BE2C (cell line): ENCODE data around the gene ADGRL3.

Experiments
- DNase-seq: peaks from one replicate; pipeline ENCODE4 v3.0.0-alpha.2; 2020
- H3K27me3 ChIP-seq: fragments of 250-450 bp; sonication (Bioruptor Pico); 2 replicates; pipeline ENCODE4 v1.5.1; 2020; ENCODE audit warnings: mild to moderate bottlenecking
- H3K36me3 ChIP-seq: fragments of 250-450 bp; sonication (Bioruptor Pico); 2 replicates; pipeline ENCODE4 v1.5.1; 2020; ENCODE audit warnings: mild to moderate bottlenecking
- H3K4me1 ChIP-seq: fragments of 250-450 bp; sonication (Bioruptor Pico); 2 replicates; pipeline ENCODE4 v1.5.1; 2020
- H3K4me3 ChIP-seq: 2 replicates; pipeline ENCODE4 v1.5.1; 2011; ENCODE audit warnings: low read depth, low read length
- H3K9me3 ChIP-seq: fragments of 250-450 bp; sonication (Bioruptor Pico); 2 replicates; pipeline ENCODE4 v1.5.1; 2020
- TF ChIP-seq, protein P1 (sequence below): IDR thresholded peaks from 2 replicates; pipeline ENCODE4 v1.5.1; 2012; ENCODE audit warnings: mild to moderate bottlenecking, low read depth, low read length

Gene ADGRL3

DNA sequence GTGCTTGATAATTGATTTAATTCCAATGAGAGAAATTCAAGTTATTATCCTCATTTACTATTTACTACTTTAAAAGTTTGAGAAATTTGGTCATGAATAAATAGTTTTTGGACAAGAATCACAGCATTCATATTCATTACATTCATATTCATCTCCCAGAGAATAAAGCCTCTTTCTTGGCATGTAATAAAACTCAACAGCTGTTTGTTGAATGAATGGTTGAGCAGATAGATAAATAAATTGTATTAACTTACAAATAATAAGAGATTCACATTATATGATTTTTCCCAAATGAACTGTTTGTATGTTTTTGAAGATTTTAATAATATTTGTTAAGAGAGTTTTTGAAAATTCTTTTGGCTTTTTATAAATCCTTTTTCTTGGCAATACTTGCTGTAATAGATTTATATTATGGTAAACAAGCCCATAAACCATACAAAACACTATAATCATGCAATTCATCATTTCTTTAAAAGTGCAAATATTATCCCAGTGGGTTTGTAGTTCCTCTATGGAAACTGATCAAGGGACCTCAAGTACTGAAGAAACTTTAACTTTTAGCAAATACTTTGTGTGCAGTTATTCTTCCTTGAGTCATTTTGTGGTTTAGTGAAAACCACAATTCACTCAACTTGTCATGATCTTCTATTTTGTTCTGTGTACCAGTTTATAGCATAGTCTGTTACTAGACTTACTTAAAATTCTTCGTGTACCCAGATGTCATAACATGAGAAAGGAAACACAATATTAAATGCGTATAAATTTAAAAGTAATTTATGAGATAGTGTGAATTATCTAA, 371.8 kb downstream of the ADGRL3 start:
- TF ChIP-seq, protein P1, sequence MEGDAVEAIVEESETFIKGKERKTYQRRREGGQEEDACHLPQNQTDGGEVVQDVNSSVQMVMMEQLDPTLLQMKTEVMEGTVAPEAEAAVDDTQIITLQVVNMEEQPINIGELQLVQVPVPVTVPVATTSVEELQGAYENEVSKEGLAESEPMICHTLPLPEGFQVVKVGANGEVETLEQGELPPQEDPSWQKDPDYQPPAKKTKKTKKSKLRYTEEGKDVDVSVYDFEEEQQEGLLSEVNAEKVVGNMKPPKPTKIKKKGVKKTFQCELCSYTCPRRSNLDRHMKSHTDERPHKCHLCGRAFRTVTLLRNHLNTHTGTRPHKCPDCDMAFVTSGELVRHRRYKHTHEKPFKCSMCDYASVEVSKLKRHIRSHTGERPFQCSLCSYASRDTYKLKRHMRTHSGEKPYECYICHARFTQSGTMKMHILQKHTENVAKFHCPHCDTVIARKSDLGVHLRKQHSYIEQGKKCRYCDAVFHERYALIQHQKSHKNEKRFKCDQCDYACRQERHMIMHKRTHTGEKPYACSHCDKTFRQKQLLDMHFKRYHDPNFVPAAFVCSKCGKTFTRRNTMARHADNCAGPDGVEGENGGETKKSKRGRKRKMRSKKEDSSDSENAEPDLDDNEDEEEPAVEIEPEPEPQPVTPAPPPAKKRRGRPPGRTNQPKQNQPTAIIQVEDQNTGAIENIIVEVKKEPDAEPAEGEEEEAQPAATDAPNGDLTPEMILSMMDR = no peak
- H3K4me3 ChIP-seq = no peak overlapping the region
- no peaks in the 10 kb centered on the region for H3K4me1 ChIP-seq
- no peaks in the 10 kb centered on the region for H3K9me3 ChIP-seq
- H3K27me3 ChIP-seq = no peaks in the 10 kb centered on the region
- no peak for DNase-seq
- no peaks in the 10 kb centered on the region for H3K36me3 ChIP-seq

DNA sequence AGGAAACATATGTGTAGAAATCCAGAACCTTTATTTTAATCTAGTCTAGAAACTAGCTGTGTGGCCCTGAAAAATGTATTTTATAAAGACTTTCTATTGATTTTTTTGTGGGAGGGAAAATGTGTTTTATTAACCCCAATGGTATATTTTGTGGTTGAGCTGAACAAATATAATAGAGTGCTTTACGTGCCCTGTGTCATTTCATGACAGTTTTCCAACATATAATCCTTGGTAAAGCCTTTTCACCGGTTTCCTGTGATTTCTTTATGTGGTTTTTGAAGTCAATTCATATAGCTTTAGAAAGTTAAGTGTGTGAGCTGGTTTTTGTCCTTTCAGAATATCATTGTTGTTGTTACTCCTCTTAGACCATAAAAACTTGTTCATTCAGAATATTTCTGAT, 375.7 kb downstream of the ADGRL3 start:
- TF ChIP-seq, protein P1 = no peak
- no peak for DNase-seq
- Histone ChIP-seq H3K27me3 (no peaks in the 10 kb centered on the region), H3K4me3 (no peak overlapping the region), H3K9me3 (no peaks in the 10 kb centered on the region), H3K36me3 (no peaks in the 10 kb centered on the region), H3K4me1 (no peaks in the 10 kb centered on the region)

DNA sequence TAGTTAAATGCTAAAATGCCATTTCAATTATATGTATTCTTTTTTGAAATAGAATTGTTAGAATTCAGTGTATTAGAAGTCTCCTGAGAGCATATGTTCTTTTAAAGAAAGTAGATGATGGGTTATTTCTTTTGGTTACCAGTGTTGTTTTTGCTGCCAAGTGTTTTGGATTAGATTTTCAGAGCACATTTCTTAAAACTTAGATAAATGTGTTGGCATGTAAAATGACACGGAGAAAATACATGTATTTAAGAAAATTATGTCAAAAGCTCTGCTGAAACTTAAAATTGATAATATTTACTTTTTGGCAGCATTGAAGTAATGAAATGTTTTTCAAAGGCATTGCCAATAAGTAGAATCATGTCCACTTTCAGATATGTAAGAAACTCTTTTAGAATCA, 379.7 kb downstream of the ADGRL3 start:
- Histone ChIP-seq H3K4me1 (no peaks in the 10 kb centered on the region), H3K27me3 (no peaks in the 10 kb centered on the region), H3K4me3 (no peak overlapping the region), H3K36me3 (no peaks in the 10 kb centered on the region), H3K9me3 (no peaks in the 10 kb centered on the region)
- TF ChIP-seq, protein P1 = no peak
- DNase-seq = no peak

DNA sequence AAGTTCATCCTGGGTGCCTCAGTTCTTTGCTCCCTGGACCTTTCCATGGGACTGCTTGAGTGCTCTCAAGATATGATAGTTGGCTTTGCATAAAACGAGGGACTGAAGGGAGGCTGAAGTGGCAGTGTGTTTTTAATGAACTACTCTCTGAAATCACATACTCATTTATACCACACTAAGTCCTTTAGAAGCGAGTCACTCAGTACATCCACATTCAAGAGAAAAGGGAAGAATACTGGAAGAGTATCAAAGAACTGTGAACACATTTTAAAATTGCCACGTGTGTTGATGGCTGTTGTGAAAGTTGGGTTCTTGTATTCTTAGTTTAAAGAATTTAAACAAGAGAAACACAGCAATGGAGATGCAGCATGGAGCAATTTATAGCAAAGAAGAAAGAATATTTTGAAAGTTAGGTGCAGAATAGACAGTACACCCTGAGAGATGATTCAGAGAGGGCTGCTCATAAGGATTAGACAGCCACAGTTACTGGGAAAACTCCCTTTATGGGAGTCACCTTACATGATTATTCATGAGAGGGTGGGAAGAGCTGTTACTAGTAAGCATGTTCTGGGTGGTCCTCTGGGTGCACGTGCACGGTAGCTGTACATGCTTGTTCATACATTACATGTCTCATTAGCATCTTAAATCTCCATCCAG, 380.7 kb downstream of the ADGRL3 start:
- H3K9me3 ChIP-seq = no peaks in the 10 kb centered on the region
- H3K4me1 ChIP-seq = no peaks in the 10 kb centered on the region
- DNase-seq = no peak
- no peaks in the 10 kb centered on the region for H3K27me3 ChIP-seq
- H3K36me3 ChIP-seq = no peaks in the 10 kb centered on the region
- no peak overlapping the region for H3K4me3 ChIP-seq
- TF ChIP-seq, protein P1 = no peak

DNA sequence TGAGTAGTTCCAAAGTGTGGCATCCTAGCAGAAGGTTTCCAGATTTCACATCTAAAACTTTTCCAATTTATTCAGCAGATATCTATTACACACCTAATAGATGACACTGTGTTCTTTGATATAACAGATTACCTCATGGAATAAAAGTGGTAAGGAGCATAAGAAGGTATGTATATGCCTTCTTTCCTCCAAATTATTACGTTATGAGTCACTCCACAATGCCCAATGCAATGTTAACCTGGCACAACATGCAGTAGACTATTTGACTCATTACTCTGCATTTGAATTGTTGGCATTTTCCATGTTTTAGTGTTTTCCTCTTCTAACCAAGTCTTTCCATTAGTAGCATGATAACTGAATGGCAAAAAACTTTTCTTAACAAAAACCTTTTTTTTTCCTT, 383.6 kb downstream of the ADGRL3 start:
- no peak for DNase-seq
- TF ChIP-seq, protein P1 = no peak
- no peaks in the 10 kb centered on the region for H3K27me3 ChIP-seq
- H3K4me3 ChIP-seq = no peak overlapping the region
- no peaks in the 10 kb centered on the region for H3K36me3 ChIP-seq
- H3K4me1 ChIP-seq = no peaks in the 10 kb centered on the region
- no peaks in the 10 kb centered on the region for H3K9me3 ChIP-seq

DNA sequence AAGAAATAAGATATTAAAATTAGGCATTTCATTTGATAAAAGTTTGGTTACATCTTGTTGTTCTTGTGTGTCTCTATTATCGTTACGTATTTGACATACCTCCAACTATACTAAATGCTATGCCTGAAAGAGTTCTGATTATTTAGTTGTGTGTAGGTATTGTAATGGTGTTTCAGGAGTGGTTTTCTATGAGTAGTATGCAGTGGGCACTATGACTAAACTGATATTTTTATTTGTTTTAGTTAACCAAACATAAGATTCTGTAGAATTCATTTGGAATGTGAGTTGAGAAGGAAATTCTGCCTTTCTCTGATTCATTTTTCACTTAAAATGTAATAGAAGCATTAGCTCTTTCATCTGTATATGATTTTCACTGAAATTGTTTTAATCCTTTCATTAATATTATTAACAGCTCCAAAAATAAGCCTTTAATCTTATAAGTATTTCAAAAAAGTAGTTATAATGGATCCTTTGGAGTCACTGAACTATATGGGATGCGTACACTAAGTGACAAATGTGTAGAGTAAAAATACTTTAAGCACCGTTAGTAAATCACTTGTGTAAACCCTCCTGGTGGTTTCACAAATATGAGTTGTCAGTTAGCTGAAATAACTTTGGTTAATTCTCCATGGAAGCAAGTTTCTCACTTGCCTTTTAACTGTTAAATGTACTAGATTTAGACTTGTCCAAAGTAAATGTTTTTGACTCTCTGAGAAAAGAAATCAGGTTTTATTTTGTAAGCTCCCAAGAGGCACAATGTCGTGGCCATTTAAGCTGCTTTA, 388.7 kb downstream of the ADGRL3 start:
- Histone ChIP-seq H3K9me3 (no peaks in the 10 kb centered on the region), H3K27me3 (no peaks in the 10 kb centered on the region), H3K4me3 (no peak overlapping the region), H3K36me3 (no peaks in the 10 kb centered on the region), H3K4me1 (no peaks in the 10 kb centered on the region)
- TF ChIP-seq, protein P1 = no peak
- DNase-seq = no peak
